ACC112 (cell line): Measurements from ENCODE around the gene CHCHD1.
"Not testable (repeated sequence)": the region's sequence is repeated elsewhere in the genome, so short reads cannot be mapped to it uniquely, and the experiment has no call there.

ENCODE experiments used
- H2AFZ ChIP-seq: fragments of 200-600 bp; sonication (generic); one replicate; pipeline ENCODE4 v1.6.0; 2017; ENCODE audit warnings: antibody characterized with exemption, low read length; ENCODE audit not compliant: unreplicated experiment
- H3K27ac ChIP-seq: fragments of 200-600 bp; sonication (generic); 2 replicates; pipeline ENCODE4 v1.5.1; 2014; ENCODE audit warnings: low read depth, mild to moderate bottlenecking, antibody characterized with exemption, low read length, moderate library complexity
- H3K27me3 ChIP-seq: fragments of 200-600 bp; sonication (generic); 2 replicates; pipeline ENCODE4 v1.6.1; 2014; ENCODE audit warnings: mild to moderate bottlenecking, antibody characterized with exemption, low read length, moderate library complexity, mixed read lengths; ENCODE audit not compliant: insufficient read depth
- H3K36me3 ChIP-seq: fragments of 200-600 bp; sonication (generic); 2 replicates; pipeline ENCODE4 v1.6.1; 2016; ENCODE audit warnings: mild to moderate bottlenecking, antibody characterized with exemption, low read length, moderate library complexity, mixed read lengths; ENCODE audit not compliant: insufficient read depth
- H3K4me1 ChIP-seq: fragments of 200-600 bp; sonication (generic); one replicate; pipeline ENCODE4 v1.6.1; 2016; ENCODE audit warnings: low read length, mixed read lengths; ENCODE audit not compliant: insufficient read depth, unreplicated experiment, control insufficient read depth
- H3K4me3 ChIP-seq: fragments of 200-600 bp; sonication (generic); 2 replicates; pipeline ENCODE4 v1.5.1; 2014; ENCODE audit warnings: mild to moderate bottlenecking, low read depth, low read length
- H3K79me2 ChIP-seq: fragments of 200-600 bp; sonication (generic); one replicate; pipeline ENCODE4 v1.6.0; 2016; ENCODE audit warnings: low read length; ENCODE audit not compliant: control insufficient read depth, unreplicated experiment, insufficient read depth

The CHCHD1 gene

DNA sequence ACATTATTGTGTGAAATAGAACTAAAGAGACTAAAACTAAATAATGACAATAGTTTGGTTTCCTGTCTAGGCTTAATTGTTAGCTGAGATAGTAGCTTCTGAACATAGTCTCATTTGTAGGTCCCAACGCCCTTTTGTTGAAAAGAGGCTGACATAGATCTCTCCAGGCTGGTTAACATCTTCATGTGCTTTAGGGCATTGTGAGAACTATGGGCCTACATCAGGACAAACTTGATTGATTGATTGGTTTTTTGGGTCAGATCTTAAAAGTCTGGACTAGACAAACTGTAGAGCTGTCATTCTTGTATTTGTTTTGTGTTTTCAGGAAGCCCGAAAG lies 869 bp downstream of the CHCHD1 start:
- Histone ChIP-seq H3K79me2 (peaks cover 71% of the 10 kb centered on the region), H3K36me3 (0 out of 2 replicates have a peak, but pooled peaks cover 2% of the 10 kb centered on the region), H3K27ac (peak overlapping the region; percentile 53; the same call in 1 of the 2 replicates), H2AFZ (no peak overlapping the region), H3K4me3 (peak overlapping the region; percentile 87), H3K27me3 (no peaks in the 10 kb centered on the region), H3K4me1 (peaks cover 29% of the 10 kb centered on the region)

DNA sequence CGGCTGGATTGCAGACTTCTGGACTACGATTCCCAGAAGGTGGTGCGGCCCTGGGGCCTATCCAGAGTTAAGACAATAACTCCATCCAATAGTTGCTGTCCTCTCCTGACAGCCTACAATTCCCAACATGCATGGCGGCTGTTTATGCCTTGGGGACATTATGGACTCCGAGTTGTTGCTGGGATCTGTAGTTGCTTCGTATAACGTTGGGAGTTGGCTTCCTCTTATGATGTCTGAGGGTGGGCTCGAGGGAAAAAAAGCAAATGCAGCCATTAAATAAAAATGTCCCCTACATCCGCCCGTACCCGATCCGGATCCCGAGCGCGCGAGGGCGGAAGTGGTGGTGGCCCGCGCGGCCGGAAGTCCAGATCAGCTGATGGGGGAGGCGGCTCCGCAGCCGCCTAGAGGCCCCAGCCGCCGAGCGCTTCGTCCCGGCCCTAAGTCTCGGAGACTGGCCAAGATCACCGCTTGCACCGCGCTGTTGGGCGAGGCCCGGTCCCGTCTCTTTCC lies 3.4 kb downstream of the CHCHD1 start, which contains the start of gene ZSWIM8:
TSS of gene ZSWIM8 (plus strand) at position 396 of the 510 bp plus-strand sequence. CDS start 273 bp downstream, outside the sequence.
- peak within 1 kb of the TSS; percentile 82 for H3K27ac ChIP-seq
- H2AFZ ChIP-seq = peak within 1 kb of the TSS; percentile 89
- peaks cover 32% of the 10 kb centered on the region for H3K4me1 ChIP-seq
- H3K79me2 ChIP-seq = peaks cover 73% of the 10 kb centered on the region
- H3K36me3 ChIP-seq = peaks cover 13% of the 10 kb centered on the region; the same call in 1 of the 2 replicates
- peak within 1 kb of the TSS; percentile 98 for H3K4me3 ChIP-seq
- no peaks in the 10 kb centered on the region for H3K27me3 ChIP-seq

DNA sequence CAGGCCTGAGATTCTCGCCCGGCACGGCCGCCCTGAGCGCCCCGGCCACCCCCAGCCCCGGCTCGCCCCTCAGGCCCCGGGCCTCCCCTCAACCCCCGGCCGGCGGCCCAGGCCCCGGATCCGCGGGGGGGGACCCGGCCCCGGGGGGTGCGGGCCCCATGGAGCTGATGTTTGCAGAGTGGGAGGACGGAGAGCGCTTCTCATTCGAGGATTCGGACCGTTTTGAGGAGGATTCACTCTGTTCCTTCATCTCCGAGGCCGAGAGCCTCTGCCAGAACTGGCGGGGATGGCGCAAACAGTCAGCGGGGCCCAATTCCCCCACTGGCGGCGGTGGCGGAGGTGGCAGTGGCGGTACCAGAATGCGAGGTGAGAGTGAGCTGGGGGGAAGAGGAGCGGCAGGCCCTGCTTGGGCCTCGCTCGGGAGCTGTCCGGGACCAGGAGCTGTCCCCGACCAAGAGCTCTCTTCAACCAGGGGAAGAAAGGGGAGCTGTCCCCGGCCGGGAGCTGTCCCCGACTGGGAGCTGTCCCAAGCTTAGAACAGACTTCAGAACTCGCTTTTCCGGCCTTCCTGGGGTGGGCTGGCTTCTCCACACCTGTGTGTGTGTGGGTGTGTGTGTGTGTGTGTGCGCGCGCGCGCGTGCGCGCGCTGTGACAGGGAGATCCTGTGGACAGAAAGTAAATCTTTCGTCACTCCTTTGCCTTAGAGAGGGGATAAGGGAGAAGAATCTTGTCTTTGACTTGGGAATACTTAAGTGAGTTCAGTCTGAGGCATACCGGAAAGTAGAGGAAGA lies 4.1 kb downstream of the CHCHD1 start:
- H3K36me3 ChIP-seq = peaks cover 16% of the 10 kb centered on the region; the same call in 1 of the 2 replicates
- peaks cover 67% of the 10 kb centered on the region for H3K79me2 ChIP-seq
- H3K27me3 ChIP-seq = no peaks in the 10 kb centered on the region
- H3K4me1 ChIP-seq = peaks cover 26% of the 10 kb centered on the region
- H3K4me3 ChIP-seq = peak overlapping the region; percentile 98
- H3K27ac ChIP-seq = peak overlapping the region; percentile 82
- peak overlapping the region; percentile 73 for H2AFZ ChIP-seq

- Histone ChIP-seq H3K36me3 (peaks cover 21% of the 10 kb centered on the region; the same call in 1 of the 2 replicates), H2AFZ (no peak overlapping the region), H3K4me3 (peak overlapping the region; percentile 98), H3K79me2 (peaks cover 61% of the 10 kb centered on the region), H3K4me1 (peaks cover 25% of the 10 kb centered on the region), H3K27me3 (no peaks in the 10 kb centered on the region), H3K27ac (peak overlapping the region; percentile 82; the same call in 1 of the 2 replicates)
Measured at GRCh38 chr10:73786512-73786885, 4.7 kb downstream of the CHCHD1 start.

DNA sequence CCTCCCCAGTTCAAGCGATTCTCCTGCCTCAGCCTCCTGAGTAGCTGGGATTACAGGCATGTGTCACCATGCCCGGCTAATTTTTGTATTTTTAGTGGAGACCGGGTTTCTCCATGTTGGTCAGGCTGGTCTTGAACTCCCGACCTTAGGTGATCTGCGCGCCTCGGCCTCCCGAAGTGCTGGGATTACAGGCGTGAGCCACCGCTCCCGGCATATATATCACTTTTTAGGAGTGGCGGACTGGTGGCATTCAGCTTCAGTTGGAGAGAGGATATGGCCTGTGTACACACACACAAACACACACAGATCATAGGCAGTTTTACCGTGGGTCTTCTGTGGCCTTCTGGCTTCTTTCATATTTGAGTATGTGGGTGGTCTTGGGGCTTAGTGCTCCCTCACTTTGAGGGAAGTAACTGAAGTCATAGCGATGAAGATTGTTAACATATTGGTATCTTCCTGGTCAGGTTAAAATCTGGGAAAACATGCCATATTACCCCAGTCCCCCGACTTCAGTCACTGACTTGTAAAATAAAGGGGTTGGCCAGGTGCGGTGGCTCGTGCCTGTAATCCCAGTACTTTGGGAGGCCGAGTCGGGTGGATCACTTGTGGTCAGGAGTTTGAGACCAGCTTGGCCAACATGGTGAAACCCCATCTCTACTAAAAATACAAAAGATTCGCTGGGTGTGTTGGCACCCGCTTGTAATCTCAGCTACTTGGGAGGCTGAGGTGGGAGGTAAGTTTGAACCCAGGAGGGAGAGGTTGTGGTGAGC lies 5.4 kb downstream of the CHCHD1 start:
- H3K4me3 ChIP-seq = peak overlapping the region; percentile 98
- peaks cover 24% of the 10 kb centered on the region; the same call in 1 of the 2 replicates for H3K36me3 ChIP-seq
- not testable (repeated sequence) for H3K27ac ChIP-seq, H2AFZ ChIP-seq, H3K27me3 ChIP-seq
- peaks cover 25% of the 10 kb centered on the region for H3K4me1 ChIP-seq
- H3K79me2 ChIP-seq = peaks cover 55% of the 10 kb centered on the region

GRCh38 chr10:73788864-73789658 lies 7.2 kb downstream of the CHCHD1 start:
- no peaks in the 10 kb centered on the region for H3K27me3 ChIP-seq
- no peak overlapping the region for H3K4me3 ChIP-seq
- H3K79me2 ChIP-seq = peaks cover 39% of the 10 kb centered on the region
- no peak overlapping the region for H2AFZ ChIP-seq
- H3K36me3 ChIP-seq = peaks cover 29% of the 10 kb centered on the region; the same call in 1 of the 2 replicates
- H3K27ac ChIP-seq = no peak overlapping the region
- peaks cover 17% of the 10 kb centered on the region for H3K4me1 ChIP-seq

GRCh38 chr10:73789659-73790055 lies 7.8 kb downstream of the CHCHD1 start:
- Histone ChIP-seq H3K27ac (no peak overlapping the region), H3K4me3 (no peak overlapping the region), H3K79me2 (peaks cover 39% of the 10 kb centered on the region), H2AFZ (no peak overlapping the region), H3K36me3 (peaks cover 29% of the 10 kb centered on the region; the same call in 1 of the 2 replicates), H3K27me3 (no peaks in the 10 kb centered on the region), H3K4me1 (peaks cover 14% of the 10 kb centered on the region)

- H3K4me3 ChIP-seq = no peak overlapping the region
- H3K27ac ChIP-seq = no peak overlapping the region
- H2AFZ ChIP-seq = no peak overlapping the region
- H3K79me2 ChIP-seq = peaks cover 34% of the 10 kb centered on the region
- H3K4me1 ChIP-seq = peaks cover 10% of the 10 kb centered on the region
- no peaks in the 10 kb centered on the region for H3K27me3 ChIP-seq
- H3K36me3 ChIP-seq = peaks cover 35% of the 10 kb centered on the region
Measured at GRCh38 chr10:73790886-73791625, 9.2 kb downstream of the CHCHD1 start.

DNA sequence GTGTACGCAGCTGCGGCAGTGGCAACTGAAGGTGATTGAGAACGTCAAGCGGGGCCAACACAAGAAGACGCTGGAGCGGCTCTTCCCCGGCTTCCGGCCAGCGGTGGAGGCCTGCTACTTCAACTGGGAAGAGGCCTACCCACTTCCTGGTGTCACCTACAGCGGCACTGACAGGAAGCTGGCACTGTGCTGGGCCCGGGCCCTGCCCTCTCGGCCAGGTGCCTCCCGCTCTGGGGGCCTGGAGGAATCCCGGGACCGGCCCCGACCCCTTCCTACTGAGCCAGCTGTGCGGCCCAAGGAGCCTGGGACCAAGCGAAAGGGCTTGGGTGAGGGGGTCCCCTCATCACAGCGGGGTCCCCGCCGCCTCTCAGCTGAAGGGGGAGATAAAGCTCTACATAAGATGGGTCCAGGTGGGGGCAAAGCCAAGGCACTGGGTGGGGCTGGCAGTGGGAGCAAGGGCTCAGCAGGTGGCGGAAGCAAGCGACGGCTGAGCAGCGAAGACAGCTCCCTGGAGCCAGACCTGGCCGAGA lies 10.1 kb downstream of the CHCHD1 start:
- Histone ChIP-seq H3K4me3 (no peak overlapping the region), H3K27ac (no peak overlapping the region), H3K4me1 (peaks cover 10% of the 10 kb centered on the region), H3K36me3 (peaks cover 35% of the 10 kb centered on the region), H3K27me3 (no peaks in the 10 kb centered on the region), H3K79me2 (peaks cover 25% of the 10 kb centered on the region), H2AFZ (no peak overlapping the region)
